HG03558 (cell line): ENCODE measurements around the gene RPS27.

Experiments
- ATAC-seq: cut with Tn5 transposase; IDR thresholded peaks from one replicate; pipeline ENCODE4 v1.9.1; 2021; ENCODE audit warnings: moderate number of reproducible peaks; ENCODE audit not compliant: unreplicated experiment; ENCODE audit errors: extremely low read depth

Gene RPS27

DNA sequence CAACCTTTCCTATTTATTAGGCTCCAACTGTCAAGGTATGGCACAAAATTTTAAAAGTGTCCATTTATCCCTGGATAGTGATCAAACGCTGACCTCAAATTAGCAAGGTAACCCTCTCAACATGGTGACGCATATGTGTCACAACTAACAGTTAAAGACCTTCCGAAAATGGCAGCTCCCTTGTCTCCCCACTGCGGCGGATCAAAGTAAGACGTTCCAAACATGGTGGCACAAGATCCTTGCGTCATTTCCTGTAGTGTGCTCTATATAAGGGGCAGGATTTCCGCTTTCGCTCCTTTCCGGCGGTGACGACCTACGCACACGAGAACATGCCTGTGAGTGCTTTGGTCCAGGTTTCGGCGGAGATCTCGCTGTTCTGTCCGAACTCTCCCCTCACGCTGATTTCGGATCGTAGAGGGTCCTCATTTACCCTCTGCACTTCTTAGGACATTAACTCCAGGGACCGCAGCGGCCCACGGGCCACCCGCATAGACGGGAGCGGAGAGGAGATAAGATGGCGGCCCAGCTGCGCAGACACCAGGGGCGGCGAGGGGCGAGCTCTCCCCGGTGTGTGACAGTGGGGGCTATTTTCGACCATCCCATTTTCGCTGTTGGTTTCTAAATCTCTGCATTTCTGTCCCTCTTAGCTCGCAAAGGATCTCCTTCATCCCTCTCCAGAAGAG, at the start of gene RPS27:
Gene RPS27 (plus strand): TSS at position 295 of the 683 bp plus-strand sequence. CDS start 35 bp downstream, at position 330.
- ATAC-seq, result no peak

DNA sequence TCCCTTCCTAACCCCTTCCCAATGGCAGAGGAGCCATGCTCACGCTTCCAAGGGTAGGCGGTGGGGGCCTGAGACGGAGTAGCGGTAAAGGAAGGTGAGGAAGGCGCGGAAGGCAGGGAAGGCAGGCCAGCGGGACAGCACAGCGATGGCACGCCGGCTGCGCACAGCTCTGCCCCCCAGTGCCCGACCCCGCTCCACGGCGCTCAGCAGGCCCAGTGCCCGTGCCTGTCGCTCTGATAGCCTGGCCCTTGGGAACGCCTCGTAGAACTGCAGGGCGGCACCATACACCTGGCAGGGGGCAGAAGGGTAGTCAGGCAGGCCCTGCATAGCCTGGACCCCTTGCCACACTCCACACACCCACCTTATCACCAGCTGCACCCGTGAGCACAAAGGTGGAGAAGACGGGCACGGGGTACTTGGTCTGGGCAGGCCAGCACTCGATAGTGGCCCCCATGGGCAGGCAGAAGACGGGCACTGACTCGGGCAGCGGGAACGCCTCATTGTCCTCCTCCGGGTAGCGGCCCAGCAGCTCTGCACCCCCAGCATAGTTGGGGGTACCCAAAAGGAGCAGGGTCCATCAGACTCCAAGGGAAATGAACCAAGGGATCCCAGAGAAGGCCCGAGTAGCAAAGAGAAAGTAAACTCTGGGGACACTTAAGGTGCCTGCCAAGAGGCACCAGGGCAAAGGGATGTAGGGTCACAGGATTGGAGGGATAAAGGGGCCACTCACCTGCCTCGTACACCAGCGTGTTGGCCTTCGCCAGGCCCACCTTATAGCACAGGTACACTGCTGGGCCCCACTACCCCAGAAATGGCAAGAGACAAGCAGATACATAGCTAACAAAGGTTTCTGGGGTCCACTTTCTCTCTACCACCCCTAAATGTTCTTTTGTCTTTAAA, 48.5 kb upstream of the RPS27 start:
- no peak for ATAC-seq

DNA sequence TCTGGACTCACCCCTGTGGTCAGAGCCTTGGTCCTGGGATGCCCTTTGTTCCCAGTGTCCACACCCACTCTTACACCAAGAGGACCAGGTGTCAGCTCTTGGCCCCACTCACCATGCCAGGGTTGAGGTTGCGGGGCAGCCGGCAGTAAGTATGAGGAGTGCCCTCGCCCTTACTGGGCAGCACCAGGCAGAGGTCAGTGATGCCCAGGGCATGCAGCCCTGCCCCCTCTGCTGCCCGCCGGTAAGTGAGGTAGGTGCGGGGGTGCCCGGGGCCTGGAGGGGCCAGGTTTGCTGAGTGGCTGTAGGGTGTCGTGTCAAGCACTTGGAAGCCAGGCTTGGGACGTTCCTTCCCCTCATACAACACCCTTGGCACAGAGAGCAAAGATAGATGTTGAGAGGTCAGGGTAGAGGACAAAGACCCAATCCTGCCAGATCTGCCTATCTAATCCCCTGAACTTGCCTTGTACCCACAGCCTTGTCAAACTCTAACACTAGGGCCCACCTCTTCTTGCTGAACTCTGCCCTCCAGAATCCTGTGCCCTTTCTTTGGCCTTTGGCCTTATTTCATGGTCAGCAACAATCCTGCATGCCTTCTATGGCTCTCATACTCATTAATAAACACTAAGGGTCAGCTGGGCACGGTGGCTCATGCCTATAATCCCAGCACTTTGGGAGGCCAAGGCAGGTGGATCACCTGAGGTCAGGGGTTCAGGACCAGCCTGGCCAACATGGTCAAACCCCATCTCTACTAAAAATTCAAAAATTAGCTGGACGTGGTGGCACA, 47.6 kb upstream of the RPS27 start:
- no peak for ATAC-seq

DNA sequence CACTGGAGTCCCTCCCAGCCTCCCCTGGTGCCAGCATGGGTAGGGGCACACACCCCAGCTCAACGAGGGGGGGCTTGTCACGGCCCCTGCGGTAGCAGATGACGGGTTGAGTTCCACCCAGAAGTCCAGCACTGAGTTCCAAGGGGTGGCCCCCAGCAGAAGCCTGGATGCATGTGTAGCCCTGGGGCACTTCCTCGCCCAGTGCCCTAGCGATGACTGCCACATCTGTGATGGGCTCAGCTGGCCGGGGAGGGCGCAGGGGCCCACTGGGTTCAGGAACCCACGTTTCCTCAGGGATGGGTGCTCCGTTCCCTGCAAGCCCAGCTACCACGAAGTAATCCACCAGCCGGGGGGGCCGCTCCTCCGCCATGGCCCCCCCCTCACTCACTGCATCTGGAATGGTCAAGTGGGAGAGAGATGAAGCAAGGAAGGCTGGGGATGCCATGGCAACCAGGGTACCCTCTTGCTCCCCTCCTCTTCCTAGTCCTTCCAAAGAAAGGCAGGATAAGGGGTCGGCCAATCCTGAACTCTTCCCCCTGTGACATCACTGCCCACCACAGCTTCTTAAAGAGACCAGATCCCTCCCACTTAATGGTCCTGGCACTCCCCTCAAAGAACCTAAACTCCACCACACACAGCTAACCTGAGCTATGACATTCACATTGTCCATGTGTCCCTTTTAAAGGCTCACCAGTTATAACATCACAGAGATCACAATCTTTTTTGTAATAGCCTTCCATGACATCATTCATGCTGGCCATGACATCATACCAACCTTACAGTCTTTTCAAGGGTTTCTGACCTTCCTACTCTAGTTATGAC, 46.3 kb upstream of the RPS27 start:
- ATAC-seq, result no peak

DNA sequence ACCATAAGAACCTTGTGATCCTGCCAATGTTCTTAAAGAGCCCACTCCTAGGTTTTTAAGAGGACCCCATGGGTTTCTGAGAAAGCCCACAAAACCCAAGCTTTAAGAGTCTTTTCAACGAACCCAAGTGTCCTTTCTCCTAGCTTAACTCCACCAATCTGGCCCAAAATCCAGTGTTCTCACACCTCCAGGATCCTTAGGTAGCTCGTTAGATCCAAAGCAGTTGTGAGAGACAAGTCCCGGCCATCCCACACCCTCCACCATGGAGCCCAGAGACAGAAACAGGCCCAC, 45.8 kb upstream of the RPS27 start:
- ATAC-seq, result no peak

DNA sequence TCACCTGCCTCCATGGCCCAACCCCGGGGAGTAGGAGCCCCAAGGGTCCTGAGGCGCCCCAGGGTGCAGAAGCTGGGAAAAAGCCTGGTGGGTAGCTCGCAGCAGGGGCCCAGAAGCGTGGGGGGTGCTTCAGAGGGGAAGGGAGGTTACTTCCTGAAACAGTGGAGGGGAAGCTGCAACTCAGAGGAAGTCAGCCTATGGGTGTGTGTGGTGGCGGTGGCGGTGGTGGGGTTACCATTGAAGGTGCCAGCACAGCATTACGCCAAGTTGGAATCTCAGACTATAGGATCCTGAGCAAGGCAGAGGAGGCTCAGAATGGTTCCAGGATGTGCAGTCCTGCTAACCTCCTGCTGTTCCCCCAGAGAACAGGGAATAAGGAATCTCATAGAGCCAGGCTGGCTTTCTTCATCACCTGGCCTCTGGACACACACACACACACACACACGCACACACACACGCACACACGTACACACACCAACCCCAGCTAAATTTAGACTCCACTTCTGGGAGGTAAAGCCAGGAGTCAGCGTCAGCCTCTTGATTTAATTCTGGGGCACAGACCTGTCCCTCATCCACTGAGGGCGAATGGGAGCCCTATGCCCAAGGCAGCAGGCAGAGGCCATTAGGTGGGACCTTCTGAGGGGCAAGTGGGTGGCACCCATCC, 45.3 kb upstream of the RPS27 start:
- no peak for ATAC-seq

DNA sequence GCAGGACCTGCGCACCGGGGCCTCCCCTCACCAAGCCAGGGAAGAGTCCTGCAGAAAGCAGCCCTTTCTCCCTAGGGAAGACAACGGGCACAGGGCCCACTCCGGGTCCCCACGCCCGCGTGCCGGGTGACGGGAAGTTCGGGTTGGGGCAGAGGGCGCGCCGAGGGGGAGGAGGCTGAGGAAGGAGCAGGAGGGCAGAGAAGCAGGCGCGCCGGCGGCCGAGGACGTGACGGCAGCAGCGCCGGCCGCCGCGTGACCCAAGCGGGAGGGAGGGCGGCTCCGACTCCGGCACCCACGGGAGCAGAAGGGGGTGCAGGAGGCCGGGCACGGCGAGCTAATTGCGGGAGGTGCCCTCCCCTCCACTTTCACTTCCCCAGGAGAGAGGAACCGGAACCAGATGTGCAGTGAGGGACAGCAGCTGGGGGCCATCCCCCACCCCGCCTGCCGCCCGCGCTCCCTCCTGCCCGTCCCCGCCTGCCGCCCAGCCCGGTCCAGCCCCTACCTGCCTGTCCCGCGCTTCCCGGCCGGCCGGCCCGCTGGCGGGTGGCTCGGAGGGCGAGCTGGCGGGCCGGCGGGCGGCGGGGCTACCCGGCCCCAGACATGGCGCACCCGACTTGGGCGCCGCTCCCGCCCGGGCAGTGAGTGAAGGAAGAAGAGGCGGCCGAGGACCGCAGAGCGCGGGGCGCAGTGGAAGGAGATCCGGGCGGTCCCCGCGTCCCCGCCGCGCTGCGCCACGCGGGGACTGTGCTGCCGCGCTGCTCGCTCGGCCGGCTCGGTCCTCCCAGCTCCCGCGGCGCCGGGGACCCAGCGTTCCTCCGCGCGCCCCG, 44.6 kb upstream of the RPS27 start:
- peak; percentile 47 for ATAC-seq

DNA sequence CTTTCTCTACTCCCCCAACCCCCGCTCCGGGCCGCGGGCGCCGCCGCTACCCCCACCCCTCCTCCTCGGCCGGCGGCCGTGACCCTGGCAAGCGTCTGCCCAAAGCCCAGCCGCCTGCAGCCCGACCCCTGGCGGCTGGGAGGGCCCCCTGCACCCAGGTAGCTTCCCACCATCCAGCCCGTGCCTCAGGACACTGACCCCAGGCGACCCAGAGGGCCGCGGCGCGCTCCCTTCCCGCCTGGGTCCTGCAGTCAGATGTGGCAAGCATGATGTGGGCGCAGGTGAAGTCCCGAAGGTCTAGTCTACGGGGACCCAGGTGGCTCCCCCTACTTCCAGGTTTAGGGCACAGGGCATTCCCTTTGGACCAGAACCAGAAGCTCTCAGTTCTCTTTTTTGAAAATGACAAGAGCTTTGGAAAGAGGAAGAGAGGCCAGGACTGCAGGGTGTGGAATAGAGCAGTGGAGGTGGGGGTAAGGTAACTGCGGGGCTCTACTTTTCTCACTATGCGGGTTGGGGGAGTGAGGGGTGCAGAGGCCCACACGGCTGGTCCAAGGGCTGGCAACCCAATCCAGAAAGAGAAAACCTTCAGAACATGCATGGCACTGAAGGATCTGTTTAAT, 43.8 kb upstream of the RPS27 start, which contains the start of gene DENND4B:
Gene DENND4B (minus strand): TSS at position 97 of the 620 bp plus-strand sequence. CDS start 2,344 bp downstream, outside the sequence.
- peak; percentile 35 for ATAC-seq

DNA sequence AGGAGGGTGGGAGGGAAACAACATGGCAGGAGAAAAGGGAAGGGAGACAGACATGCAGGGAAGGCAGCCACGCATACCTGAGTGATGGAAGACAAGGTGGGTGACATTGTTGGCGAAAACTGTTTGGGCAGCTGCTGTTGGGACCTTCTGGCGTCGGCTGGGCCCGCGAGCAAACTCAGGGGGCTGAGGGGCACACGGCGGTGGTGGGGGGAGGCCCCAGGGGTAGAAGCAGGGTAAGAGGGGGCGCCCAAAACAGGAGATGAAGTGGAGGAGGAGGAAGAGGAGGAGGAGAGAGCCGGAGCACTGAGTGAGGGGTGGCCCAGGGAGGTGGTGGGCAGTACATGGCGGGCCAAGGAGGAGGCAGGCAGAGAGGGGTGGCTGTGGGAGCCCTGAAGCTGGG, 39.4 kb upstream of the RPS27 start:
- ATAC-seq, result no peak

DNA sequence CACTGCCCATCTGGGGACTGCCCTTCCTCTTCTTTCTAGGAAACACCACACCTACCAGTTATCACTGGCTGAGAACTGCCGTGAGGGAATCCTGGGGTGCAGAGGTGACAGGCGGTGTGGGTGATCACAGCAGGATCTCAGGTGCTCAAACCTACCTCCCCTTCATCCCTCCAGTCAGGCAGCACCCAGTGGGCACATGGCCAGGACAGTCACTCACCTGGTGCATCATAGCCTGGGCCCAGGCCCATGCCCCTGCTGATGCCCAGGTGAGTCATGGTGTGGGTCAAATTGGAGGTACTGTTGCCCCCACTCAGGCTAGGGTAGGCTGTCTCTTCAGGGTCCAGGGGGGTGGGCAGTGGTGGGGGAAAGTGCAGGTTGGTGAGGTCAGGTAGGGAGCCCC, 38.8 kb upstream of the RPS27 start:
- no peak for ATAC-seq

DNA sequence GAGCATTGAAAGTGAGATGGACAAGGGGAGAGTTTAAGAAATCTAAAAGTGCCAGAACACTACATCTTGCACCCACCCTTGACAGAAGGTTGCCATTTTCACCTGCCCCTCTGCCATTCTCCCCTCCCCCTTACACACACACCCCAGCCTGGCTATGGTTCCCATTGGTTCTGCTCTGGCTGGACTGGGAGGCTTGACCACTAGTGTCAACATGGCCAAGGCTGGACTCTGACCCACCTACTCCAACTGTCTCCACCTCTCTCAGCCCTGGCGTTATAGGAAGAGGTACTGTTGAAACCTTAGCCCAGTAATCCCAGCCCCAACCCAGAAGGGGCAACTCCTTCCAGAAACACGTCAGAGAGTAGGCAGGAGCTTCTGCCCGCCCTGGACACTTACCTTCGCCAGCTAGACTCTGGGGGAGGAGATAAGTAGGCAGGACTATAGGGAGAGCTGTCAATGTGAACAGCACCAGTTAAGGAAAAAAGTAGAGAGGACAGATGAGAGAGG, 36.6 kb upstream of the RPS27 start:
- no peak for ATAC-seq

DNA sequence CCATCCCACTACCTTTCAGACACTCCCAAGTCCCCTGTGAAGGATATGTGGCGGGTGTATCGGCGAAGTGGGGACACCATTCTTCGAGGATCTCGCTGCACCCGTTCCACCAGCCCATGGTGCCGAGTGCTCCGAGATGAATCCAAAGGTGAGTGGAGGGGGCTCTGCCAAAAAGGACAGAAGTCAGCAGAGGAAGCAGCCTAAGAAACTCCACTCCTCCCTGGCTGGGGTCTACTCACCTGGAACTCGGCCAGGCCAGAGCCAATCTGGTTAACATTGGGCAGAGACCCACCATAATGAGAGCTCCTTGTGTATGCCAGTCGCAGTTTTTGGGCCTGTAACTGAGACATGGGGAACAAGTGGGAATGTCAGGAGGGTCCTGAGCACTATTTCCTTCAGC, 35.7 kb upstream of the RPS27 start:
- ATAC-seq, result no peak

DNA sequence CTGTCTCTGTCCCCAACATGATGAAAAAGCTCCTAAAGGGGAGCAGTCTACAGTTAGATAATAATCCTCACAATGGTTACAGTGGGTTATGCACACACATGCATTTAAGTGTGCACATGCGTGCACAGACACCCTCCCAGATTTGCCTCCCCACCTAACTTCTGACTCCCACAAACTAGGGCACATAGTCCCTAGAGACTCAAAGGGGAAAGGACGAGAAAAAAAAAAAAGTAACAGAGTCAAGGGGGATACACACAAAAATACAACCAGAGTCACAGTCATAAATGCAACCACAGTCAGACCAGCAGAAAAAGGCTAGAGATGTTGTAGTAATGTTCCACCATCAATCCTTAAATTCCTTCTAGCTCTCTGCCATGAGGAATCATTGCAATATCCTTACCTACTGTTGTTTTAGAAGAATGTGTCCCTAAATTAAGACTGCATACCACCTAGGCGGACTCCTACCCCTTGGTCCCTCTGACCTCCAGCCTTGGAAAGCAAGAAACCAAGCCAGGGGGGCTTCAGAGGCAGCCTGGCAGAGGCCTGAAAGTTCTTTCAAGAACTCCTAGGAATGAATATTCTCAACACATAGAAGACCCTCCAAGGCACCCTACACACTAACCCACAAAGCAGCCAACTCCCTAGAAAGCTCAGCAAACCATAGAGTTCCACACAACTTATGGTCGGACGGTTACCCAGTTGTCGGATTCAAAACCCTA, 33.4 kb upstream of the RPS27 start:
- ATAC-seq, result no peak

DNA sequence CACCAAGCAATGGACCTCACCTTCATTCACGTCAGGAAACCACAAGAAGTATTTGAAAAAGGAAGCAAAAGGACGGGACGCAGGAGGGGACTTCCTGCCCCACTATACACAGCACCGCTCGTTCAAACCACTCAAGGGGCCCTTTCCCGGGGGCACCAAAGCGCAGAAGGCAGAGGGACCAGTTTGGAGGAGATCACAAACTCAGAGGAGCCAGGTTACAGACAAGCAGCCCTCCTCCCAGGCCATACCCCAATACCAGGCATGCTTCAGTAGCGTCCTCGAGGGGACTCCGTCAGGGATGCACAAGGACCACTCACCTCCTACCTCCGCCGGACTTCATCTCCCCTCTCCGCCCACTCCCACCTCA, 32.8 kb upstream of the RPS27 start:
- ATAC-seq, result no peak

DNA sequence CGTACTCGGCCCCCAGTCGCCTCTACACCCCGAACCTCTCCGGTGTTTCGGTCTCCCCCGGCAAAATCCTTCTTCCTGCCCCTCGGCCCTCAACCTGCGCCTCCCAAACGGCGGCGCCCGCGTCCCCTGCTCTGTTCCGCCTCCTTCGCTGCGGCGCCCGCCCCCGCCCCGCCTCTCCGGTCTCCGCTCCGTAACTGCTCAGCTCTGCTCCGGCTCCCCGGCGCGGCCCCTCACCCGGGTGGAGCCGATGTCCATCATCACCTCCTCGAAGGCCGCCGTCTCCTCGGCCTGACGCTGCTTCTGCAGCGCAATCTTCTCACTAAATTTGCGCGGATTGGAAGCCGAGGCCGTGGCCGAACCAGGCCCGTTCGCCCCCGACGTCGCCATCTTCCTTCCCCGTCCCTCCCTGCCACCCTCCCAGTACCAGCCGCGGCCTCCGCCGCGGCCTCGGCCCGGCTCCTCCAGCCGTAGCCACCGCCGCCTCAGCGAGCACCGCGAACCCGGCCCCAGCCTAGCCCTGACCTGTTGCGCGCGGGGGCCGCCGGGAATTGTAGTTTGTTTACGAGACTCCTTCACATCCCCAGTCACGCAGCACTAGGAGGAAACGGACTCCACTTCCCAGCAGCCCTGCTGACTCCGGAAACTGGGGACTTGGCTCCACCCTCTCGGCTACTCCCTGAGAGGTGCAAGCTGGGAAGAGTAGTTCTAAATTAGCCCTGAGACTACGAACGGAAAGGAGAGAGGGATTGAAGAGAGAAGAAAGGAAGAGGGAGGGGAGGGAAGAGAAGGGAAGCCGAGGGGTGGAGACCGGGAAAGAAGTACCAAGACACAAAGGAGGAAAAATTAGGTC, 32.2 kb upstream of the RPS27 start, which contains the start of gene CRTC2:
Gene CRTC2 (minus strand): TSS at position 502 of the 850 bp plus-strand sequence. CDS start 115 bp downstream, at position 387.
- peak; percentile 37 for ATAC-seq

DNA sequence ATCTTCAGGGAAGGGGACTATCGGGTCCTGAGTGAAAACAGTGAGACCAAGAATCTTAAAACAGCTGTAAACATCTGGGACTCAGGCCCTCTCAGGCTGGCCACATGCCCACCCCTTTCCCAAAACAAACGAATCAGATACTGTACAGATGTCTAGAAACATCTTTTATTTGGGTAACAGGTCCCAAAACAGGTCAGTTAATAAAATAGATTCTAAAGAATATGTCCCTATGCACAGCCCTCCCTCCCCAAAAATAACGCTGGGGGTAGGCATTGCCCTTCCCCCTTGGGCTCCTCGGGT, 31.7 kb upstream of the RPS27 start:
- no peak for ATAC-seq

DNA sequence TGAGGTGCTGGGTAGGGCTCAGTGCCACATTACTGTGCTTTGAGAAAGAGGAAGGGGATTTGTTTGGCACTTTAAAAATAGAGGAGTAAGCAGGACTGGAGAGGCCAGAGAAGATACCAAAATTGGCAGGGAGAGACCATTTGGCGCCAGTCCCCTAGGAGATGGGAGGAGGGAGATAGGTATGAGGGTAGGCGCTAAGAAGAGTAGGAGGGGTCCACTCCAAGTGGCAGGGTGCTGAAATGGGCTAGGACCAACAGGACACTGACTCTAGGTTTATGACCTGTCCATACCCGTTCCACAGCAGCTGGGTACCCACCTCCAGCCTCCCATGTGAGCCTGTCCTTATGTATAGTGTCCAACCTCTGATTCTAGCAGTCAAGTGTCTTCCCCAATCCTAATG, 31.1 kb upstream of the RPS27 start:
- ATAC-seq, result no peak
